ENCODE data around the gene HEXA.

The HEXA gene

GRCh38 chr15:72377331-72377730 lies 1.5 kb upstream of the HEXA start:
- no peak for DNase-seq (ENCODE audit: extremely low read depth, low read depth)
- TF ChIP-seq CTCF (IDR thresholded peaks at IDR 0.05; ENCODE audit: low read depth, low read length), result no peak

- no peak for DNase-seq (ENCODE audit: extremely low read depth, low read depth)
- TF ChIP-seq CTCF (IDR thresholded peaks at IDR 0.05; ENCODE audit: low read depth, low read length), result no peak
Observed at GRCh38 chr15:72375501-72375845, 341 bp downstream of the HEXA start.

DNA sequence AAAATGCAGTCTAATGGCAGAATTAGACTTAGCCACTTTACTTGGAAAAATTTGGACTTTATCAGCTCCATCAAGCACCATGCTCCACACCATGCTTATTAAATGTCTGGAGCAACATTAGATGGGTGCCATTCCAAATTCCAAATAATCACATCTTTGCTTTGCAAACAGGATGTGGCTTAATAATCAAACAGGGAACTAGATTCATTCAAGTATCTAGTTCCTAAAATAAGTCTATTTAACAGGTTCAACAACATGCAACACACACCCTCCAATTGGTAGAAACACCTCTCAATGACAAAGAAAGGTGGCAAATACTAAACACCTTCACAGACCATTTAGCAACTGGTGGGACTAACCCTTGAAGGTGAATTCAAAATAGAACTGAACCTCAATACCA lies 3.5 kb downstream of the HEXA start:
- TF ChIP-seq CTCF (IDR thresholded peaks at IDR 0.05; ENCODE audit: low read depth, low read length), result no peak
- DNase-seq (ENCODE audit: extremely low read depth, low read depth), result no peak

DNA sequence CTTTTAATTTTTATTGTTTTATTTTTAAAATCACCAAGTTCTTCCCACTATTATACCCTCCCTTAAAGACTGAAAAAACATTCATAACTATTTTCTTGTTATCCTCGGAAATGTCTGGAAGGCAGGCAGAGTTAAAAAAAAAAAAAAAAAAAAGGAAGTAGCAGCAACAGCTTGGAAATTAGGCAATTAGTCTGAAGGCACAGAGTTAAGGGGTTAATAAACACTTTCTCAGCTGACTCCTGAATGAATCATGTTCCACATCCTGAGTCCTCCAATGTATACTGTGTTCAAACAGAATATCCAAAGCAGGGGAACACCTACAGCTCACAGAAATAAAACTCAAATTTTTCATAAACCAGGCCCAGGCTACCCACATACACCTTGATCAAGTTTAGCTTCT lies 5.8 kb downstream of the HEXA start:
- TF ChIP-seq CTCF (IDR thresholded peaks at IDR 0.05; ENCODE audit: low read depth, low read length), result no peak
- no peak for DNase-seq (ENCODE audit: extremely low read depth, low read depth)

- TF ChIP-seq CTCF (IDR thresholded peaks at IDR 0.05; ENCODE audit: low read depth, low read length), result no peak
Observed at GRCh38 chr15:72368899-72369298, 6.9 kb downstream of the HEXA start.

DNA sequence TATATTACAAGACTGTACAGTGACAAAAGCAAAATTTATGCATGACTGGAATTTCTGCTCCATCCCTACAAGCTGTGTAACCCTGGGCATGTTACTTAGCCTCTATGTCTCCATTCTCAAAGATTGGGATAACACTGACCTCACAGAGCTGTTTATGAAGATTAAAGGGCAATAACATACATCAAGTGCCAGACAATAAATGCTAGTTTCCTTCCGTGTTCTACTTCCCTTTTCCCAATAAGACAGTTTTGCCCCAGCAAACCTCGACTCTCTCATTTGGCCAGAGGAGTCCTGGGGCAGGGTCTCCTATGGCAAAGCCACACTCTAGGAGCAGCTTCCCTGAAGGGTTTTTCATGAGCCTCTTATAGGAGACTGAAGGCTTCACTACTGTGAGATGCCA lies 7.5 kb downstream of the HEXA start:
- DNase-seq (ENCODE audit: extremely low read depth, low read depth), result no peak
- no peak for TF ChIP-seq CTCF (IDR thresholded peaks at IDR 0.05; ENCODE audit: low read depth, low read length)

More at GRCh38 chr15:72368899-72369298, 6.9 kb downstream of the HEXA start:
- no peak for DNase-seq (ENCODE audit: extremely low read depth, low read depth)

DNA sequence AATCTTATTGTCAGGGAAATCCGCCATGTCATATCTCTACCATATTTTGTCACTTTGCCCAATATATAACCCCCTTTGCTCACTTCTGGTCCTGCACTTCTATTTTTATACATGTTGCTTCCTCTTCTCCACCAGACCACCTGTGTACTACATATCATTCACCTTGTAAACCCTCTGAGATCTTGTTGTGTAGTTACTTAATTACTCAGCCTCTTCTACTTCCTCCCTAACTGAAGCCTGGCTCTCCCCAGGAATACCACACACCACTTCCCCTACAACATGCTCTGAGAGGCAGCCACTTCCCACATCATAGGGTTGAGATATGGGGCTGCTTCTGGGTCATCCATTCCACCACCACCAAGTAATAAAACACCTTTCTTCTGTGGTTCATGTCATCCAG lies 10.0 kb downstream of the HEXA start:
- DNase-seq (ENCODE audit: extremely low read depth, low read depth), result no peak

More for the DNA sequence above, 10.0 kb downstream of the HEXA start:
- TF ChIP-seq CTCF (IDR thresholded peaks at IDR 0.05; ENCODE audit: low read depth, low read length), result no peak

All from AG09319 (cell line).